Muscle layer of colon (tissue), 2 donors: ENCODE data around the gene DCAF10.

ENCODE experiments used
- H3K27ac ChIP-seq: one replicate; pipeline ENCODE4 v1.7.0; 2013; ENCODE audit warnings: low read depth, mild to moderate bottlenecking, low read length, moderate library complexity
- H3K27me3 ChIP-seq, 2 donors: one replicate each; pipeline ENCODE4 v1.7.0; 2013; ENCODE audit warnings: low read length in 2 of 2, mild to moderate bottlenecking in 2 of 2; ENCODE audit not compliant: insufficient read depth in 2 of 2, control insufficient read depth in 1 of 2
- H3K36me3 ChIP-seq: one replicate; pipeline ENCODE4 v1.7.0; 2013; ENCODE audit warnings: mild to moderate bottlenecking, low read length; ENCODE audit not compliant: insufficient read depth
- H3K4me1 ChIP-seq: one replicate; pipeline ENCODE4 v1.7.0; 2013; ENCODE audit warnings: mild to moderate bottlenecking, low read length; ENCODE audit not compliant: insufficient read depth
- H3K4me3 ChIP-seq, 2 donors: one replicate each; pipeline ENCODE4 v1.7.0; 2013; ENCODE audit warnings: low read length in 2 of 2, low read depth in 1 of 2, mild to moderate bottlenecking in 1 of 2, moderate library complexity in 1 of 2
- H3K9ac ChIP-seq: one replicate; pipeline ENCODE4 v1.7.0; 2013; ENCODE audit warnings: low read length
- H3K9me3 ChIP-seq: one replicate; pipeline ENCODE4 v1.7.0; 2013; ENCODE audit warnings: mild to moderate bottlenecking, low read length
- donor health status: abdominal sarcoma.
- donor health status: Adenocarcinoma of cecum.

Gene DCAF10

GRCh38 chr9:37913480-37914153, 113.0 kb downstream of the DCAF10 start:
- no peak overlapping the region for H3K4me3 ChIP-seq
- no peaks in the 10 kb centered on the region for H3K27me3 ChIP-seq
- H3K4me1 ChIP-seq = no peaks in the 10 kb centered on the region
- H3K36me3 ChIP-seq = no peaks in the 10 kb centered on the region
- no peak overlapping the region for H3K9ac ChIP-seq
- no peak overlapping the region for H3K27ac ChIP-seq
- no peaks in the 10 kb centered on the region for H3K9me3 ChIP-seq

GRCh38 chr9:37914154-37914551, 113.6 kb downstream of the DCAF10 start:
- Histone ChIP-seq H3K9me3 (no peaks in the 10 kb centered on the region), H3K27ac (no peak overlapping the region), H3K27me3 (no peaks in the 10 kb centered on the region), H3K4me3 (no peak overlapping the region), H3K9ac (no peak overlapping the region), H3K36me3 (no peaks in the 10 kb centered on the region), H3K4me1 (no peaks in the 10 kb centered on the region)

- no peak overlapping the region for H3K9ac ChIP-seq
- H3K27me3 ChIP-seq = no peaks in the 10 kb centered on the region
- H3K27ac ChIP-seq = no peak overlapping the region
- H3K9me3 ChIP-seq = no peaks in the 10 kb centered on the region
- H3K4me1 ChIP-seq = no peaks in the 10 kb centered on the region
- H3K36me3 ChIP-seq = no peaks in the 10 kb centered on the region
- no peak overlapping the region for H3K4me3 ChIP-seq
These were observed 114.2 kb downstream of the DCAF10 start for GRCh38 chr9:37914701-37915358.

- Histone ChIP-seq H3K36me3 (no peaks in the 10 kb centered on the region), H3K9me3 (no peaks in the 10 kb centered on the region), H3K27ac (no peak overlapping the region), H3K27me3 (no peaks in the 10 kb centered on the region), H3K9ac (no peak overlapping the region), H3K4me1 (no peaks in the 10 kb centered on the region), H3K4me3 (no peak overlapping the region)
These were observed 115.4 kb downstream of the DCAF10 start for GRCh38 chr9:37915911-37916470.

- Histone ChIP-seq H3K27ac (no peak overlapping the region), H3K4me1 (no peaks in the 10 kb centered on the region), H3K27me3 (no peaks in the 10 kb centered on the region), H3K36me3 (no peaks in the 10 kb centered on the region), H3K9ac (no peak overlapping the region), H3K4me3 (no peak overlapping the region), H3K9me3 (no peaks in the 10 kb centered on the region)
These were observed 116.1 kb downstream of the DCAF10 start for GRCh38 chr9:37916471-37917312.
